GM15510 (cell line): ENCODE results near the gene GFM2.

Source experiments
- POLR2A ChIP-seq: IDR thresholded peaks from 3 replicates; pipeline ENCODE4 v1.6.1; 2011; ENCODE audit warnings: borderline replicate concordance; ENCODE audit not compliant: insufficient read length; ENCODE audit errors: extremely low read depth

The GFM2 gene

DNA sequence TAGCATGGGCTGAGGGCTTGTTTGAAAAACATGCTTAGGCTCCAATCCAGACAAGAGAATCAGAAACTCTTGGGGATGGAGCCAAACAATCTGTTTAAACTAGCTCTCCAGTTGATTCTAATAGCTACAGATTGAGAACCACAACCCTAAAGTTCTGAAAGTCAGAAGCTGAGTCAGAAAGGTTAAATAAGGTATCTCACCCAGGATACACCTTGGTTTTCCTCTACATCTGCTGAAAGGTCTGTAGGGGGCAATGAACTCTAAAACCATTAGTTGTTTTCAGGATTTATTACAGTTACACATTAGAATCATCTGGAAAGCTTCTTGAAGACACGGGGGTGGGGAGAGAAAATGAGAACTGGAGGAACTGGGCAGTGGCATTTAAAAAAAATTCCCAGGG is 5.7 kb downstream of the GFM2 start:
- no peak for TF ChIP-seq POLR2A

DNA sequence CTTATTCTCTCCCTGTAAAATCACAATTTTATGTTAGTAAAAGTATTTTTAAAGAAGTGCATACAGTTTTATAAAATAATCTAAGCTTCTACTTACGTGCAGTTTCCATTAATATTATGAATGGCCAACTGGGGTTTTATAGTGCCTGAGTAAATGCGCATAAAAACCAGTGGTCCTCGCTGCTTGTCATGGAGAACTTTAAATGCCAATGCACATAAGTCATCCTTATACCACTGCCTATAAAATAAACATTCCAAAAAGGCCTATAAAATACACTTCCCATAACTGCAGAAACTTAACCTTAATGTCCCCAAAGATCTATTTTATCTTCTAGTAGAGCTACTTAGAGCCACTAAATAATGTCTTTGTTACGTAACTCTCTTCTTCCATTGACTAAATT is 28.5 kb downstream of the GFM2 start:
- no peak for TF ChIP-seq POLR2A

DNA sequence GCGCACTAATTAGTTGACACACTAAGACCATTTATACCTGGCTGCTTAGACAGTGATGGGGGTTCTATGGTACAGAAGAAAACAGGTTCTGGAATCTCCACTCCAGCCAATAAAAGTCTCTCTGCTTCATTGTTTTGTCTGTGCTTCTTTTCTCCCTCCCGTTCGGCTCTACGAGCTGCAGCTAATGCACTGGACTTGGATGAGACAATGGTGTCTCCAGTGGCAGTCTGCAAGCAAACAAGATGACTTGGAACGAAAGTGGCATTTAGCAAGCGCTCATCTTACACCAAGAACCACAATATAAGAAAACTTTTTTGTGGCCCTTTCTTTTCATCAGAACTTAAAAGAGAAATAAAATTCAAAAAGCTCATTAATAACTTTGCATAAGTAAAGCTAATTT is 30.2 kb downstream of the GFM2 start:
- TF ChIP-seq POLR2A, result no peak

DNA sequence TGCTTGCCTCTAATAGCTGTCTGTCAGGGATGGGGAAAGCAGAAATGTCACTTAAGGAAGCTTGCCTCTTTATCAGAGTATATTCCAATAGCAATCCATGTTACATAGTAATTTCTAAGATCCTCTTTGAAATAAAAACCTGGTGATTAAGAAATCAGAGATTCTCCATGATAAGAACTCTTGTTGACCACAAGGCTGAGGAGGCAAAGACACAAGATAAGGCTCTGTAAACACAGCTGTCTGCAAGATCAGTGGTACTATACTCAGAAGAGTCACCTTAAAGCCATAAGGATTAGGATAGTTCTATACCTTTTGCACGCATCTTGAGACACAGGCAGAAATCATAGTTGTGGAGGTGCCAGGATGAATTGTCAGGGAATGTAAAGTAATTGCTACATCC is 41.6 kb downstream of the GFM2 start:
- TF ChIP-seq POLR2A, result no peak

DNA sequence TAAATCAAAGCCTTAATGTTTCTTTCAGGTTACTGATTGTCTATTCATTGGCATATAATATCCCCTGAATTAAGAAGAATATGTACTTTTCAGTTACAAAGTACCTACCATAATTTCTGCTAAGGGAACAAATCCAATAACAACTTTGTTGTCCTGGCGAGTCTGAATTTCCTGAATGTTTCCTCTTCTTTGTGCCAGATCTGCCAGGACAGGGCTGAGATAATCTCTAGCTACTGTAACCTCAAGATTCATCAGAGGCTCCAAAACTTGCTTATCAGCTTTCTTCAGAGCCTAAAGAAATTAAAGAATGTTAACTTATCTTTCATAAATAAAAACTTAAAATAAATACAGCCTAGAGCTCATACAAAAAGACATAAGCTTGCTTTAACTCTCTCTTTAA is 44.6 kb downstream of the GFM2 start:
- no peak for TF ChIP-seq POLR2A

DNA sequence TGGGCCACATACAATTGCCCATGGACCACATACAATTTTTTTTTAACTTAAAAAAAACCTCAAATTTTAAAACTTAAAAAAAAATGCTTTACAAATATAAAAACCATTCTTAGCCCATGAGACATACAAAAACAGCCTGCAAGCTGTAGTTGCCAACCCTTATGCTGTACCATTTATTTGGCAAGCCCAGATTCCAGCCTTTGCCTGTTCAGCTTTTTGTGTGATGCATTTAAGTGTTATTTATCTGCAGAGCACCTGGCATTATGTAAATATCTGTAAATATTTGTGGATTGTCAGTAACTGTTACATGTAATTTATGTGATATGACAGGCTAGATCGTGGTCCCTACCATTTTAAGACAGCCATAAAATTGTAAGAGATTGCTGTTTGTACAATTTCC is 49.3 kb downstream of the GFM2 start:
- TF ChIP-seq POLR2A, result no peak

DNA sequence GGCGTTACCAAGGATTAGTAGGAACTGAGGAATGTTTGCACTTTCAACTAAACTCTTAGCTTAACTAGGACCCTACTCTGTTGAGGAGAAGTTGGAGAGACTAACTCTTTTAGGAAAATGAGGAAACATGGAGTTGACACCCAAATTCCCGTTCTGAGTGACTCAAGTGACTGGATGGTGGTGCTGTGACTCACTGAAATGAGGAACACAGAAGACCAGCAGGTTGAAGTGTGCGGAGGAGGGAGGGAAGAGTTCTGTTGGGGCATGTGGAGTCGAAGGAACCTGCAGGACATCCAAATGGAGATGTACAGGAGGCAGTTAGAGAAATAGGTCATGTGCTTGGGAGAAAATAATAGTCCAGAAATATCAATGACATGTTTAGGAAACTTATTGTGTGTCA is 73.7 kb downstream of the GFM2 start:
- TF ChIP-seq POLR2A, result no peak

DNA sequence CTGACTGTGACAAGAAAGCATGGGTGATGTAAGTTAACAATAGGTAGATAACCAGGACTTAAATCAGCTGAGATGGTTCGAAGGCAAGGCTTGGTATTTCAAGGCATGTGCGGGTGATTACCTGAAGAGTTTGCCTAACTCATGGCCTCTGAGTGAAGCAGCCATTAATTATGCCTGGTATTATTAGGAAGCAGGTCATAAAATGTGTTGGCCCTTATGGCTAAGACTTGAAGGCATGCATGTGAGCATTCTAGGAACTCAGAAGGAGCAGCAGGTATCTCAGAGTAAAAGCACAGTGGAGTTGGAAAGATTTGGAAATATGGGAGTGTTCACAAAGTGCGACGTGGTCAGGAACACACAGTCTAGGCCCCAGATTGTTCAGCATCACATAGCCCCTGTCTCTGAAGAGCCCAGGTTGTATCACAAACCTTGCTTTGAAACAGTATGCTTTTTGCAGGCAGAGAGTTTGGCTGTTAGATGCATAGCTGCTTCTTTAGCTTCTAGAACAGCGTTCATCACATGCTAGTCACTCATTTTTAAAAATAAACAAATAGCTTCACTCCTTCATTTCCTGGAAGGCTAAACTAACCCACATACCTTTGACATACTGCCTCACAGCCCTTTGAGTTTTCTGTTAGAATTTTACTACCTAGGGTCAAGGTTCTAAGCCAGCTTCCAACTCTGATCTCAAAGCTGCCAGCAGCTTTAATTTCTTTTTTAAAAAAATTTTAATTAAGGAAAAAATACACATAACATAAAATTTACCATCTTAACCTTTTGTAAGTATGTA is 79.8 kb downstream of the GFM2 start:
- no peak for TF ChIP-seq POLR2A

DNA sequence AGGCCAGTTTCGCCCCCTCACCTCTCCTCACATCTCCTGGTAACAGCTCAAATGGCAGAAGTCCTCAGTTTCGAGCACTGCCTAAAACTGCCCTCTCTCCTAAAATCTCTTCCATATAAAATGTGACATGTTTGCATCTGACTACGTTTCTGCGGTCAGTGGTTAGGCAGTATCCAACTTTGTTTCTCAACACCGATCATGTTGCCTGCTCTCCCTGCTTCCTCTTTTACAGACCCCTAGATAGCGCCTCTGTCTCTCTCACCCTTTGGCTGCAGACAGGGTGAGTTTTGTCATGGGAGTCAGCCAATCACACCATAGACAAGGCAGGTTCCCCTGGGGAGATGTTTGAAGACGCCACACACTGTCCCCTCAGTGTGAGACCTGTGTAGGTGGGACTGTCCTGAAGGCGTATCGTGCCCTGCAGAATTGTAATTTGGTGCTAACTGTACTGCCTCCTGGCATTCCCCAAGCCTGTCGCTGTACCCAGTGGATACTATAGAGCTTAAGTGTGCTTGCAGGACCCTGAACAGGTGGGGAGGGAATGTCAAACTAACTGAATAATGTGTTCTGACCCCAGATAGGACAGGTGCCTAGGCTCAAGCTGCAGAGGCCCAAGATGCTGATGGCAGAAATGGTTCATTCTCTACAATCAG is 80.8 kb downstream of the GFM2 start:
- TF ChIP-seq POLR2A, result no peak

DNA sequence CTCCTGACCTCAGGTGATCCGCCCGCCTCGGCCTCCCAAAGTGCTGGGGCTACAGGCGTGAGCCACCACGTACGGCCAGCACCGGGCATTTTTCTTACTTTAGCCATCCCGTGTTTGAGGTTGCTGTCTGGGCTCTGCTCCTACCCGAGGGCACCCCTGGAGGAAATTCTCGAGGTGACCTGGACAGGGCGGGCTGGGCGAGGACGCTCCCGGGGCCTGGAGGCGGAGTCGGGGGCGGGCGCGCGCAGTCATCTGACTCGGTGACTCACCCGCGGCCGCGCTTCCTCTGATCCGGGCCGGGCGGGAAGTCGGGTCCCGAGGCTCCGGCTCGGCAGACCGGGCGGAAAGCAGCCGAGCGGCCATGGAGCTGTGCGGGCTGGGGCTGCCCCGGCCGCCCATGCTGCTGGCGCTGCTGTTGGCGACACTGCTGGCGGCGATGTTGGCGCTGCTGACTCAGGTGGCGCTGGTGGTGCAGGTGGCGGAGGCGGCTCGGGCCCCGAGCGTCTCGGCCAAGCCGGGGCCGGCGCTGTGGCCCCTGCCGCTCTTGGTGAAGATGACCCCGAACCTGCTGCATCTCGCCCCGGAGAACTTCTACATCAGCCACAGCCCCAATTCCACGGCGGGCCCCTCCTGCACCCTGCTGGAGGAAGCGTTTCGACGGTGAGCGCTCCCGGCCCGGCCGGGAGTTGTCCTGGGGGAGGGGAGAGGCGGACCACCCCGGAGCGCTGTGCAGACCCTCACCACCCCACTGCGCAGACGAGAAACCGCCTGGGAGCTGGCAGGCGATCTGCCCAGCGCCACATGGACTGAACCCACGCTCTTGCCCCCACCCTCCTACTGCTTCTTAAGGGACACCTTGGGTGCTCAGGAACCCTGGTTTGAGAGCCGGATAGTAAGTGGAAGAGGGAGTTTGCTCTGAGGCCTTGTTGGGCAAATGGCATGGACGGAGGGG is 81.7 kb downstream of the GFM2 start, which contains the start of gene HEXB:
Gene HEXB, plus strand, starts transcription at position 334 of the 952 bp plus-strand sequence. Its CDS starts 28 bp downstream, at position 362.
- peak; percentile 86 for TF ChIP-seq POLR2A

DNA sequence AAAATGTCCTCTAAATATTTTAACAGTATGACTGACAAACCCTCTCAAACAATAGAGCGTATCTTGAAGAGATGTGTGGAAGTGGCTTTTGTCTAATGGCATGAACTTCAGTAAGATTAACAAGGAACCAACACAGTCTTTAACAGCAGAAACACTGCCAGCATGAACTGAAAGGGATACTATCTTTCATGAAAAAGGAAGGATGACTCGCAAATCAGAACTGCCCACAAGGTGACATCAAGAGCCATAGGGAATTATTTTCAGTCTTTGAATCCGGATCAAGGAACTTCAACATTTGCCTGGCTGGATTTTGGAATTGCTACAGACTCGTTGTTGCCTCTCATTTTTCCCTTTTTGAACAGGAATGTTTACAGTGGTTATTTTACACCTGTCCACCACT is 87.0 kb downstream of the GFM2 start:
- TF ChIP-seq POLR2A, result no peak

DNA sequence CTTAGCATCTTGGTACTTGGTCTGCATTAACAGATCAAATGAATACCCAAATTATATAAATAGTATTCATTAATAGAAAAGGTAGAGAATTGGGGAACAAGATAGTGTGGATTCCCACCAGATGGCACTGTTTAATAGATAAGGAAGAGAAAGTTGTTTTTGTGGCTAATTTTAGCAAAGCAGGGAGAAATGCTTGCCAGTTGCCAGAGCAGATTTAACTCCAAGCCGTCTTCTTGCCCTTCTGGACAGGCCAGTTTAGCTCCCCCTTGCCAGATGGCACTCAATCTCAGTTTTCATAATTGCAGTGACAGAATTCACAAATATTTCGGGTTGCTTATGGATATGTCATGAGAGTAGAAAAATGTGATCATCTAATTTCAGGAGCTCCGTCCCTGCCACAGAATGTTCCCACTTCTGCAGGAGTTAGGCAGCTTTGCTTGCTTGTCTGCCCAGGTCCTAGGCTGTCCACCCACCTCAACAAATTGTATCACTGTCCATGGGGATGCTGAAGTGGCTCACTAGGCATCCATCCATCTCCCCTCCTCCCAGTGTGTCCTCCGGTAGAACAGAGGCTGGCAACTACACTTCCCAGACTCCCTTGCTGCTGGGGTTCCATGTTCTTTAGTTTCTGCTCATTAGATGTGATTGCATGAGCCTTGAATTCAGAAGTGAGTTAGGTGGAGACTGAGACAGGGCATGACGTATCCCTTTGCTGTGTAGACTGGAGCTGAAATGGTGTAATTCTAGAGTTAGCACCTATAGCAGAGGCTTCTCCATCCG is 93.7 kb downstream of the GFM2 start:
- no peak for TF ChIP-seq POLR2A

DNA sequence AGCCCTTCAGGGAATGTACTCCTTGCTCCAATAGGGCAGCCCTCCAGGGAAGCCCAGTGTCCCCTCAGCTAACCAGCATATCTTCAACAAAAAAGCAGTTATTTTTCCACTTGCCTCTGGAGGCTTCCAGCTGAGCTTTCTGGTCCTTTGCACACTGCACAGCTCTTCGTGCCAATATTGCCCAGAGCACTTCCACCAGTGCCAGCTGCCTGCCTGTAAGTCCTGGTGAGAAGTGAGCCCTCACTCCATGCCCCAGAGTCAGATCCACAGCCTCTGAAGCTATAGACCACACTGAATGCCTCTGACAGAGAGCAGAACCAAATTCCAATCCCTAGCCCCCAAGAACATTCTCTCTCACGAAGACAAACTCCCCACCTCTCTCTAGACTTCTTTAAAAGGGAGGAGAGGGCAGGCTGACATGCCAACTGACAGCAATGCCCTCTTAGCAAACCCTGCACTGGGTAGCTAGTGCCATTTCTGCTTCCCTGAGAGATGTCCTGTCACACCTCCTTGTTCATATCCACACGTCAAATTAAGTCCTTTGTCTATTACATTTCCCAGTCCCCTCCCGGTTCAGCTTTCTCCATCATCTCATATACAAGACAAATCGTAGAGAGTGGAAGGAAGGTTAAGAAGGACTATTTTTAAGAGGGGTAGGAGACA is 94.6 kb downstream of the GFM2 start:
- TF ChIP-seq POLR2A, result no peak
